Osteocyte (in vitro differentiated cells): ENCODE measurements around the gene LIMS2. TPM values are rescaled to one million over a fixed set of nuclear protein-coding genes. Genes with fewer than 3 reads are reported as not detected.

Source experiments
- DNase-seq: peaks from one replicate; pipeline ENCODE4 v3.0.0; 2021; ENCODE audit warnings: mixed read lengths; ENCODE audit not compliant: unreplicated experiment; ENCODE audit errors: extremely low spot score
- H3K27ac Mint-ChIP-seq: one replicate; pipeline ENCODE4 v1.8.0; 2021; ENCODE audit warnings: mild to moderate bottlenecking, mixed read lengths; ENCODE audit not compliant: unreplicated experiment
- H3K27me3 Mint-ChIP-seq: one replicate; pipeline ENCODE4 v1.8.0; 2021; ENCODE audit warnings: mixed read lengths; ENCODE audit not compliant: unreplicated experiment
- H3K36me3 Mint-ChIP-seq: one replicate; pipeline ENCODE4 v1.8.0; 2021; ENCODE audit warnings: mixed read lengths; ENCODE audit not compliant: unreplicated experiment
- H3K4me1 Mint-ChIP-seq: one replicate; pipeline ENCODE4 v1.8.0; 2021; ENCODE audit warnings: mixed read lengths; ENCODE audit not compliant: unreplicated experiment
- H3K4me3 Mint-ChIP-seq: one replicate; pipeline ENCODE4 v1.8.0; 2021; ENCODE audit warnings: mild to moderate bottlenecking, moderate library complexity, mixed read lengths; ENCODE audit not compliant: unreplicated experiment
- H3K9me3 Mint-ChIP-seq: one replicate; pipeline ENCODE4 v1.8.0; 2021; ENCODE audit warnings: mixed read lengths; ENCODE audit not compliant: unreplicated experiment
- total RNA-seq: library from RNA; stranded (reverse); gene quantifications from 2 replicates; pipeline ENCODE4 v1.2.1, GENCODE V29; 2021
- TF ChIP-seq, protein P1 (sequence below): fragments of 200-600 bp; sonication (generic); IDR thresholded peaks from 2 replicates; pipeline ENCODE4 v1.5.0; 2021; ENCODE audit warnings: antibody characterized with exemption, mild to moderate bottlenecking, moderate library complexity

LIMS2 gene
- total RNA-seq, 1 donor from 2014 or later, result 51.0 TPM

DNA sequence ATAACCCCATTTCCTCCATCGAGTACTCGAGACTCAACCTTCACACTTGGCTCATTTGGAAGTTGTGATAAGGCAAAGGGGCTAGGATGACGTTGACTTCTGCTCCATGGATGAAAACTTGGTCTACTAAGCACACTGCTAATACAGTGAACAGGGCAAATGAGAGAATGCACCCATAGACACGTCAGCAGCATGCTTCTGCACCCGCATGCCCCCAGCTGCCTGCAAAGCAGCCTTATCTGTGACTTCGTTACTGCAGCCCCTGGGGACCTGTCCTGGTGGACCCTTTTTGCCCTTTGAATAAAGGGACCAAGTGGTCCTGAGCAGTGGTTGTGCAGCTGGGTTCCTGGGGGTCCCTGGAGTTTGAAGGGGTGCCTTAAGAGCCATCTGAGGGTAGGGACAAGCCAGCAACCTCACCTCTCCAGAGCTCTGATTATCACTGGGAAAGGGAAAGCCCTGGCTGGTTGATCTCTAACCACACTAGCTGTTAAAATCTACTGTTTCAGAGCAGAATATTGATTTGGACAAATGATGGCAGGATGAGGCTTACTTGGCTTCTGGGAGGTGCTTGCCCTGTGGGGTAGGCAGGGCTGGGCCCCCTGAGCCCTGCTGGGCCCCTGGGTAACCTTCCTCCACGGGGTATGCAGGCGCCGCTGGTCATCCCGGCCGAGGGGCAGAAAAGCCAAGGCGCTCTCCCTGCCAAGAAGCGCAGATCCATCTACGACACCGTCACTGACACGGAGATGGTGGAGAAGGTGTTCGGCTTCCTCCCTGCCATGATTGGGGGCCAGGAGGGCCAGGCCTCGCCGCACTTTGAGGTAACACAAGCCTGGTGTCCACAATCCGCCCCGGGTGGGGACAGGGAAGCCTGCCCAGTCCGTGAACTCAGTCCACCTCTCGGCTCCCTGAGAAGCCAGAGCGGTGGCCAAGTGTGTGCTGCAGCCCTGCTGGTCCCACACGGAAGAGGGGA lies 67.0 kb downstream of the LIMS2 start:
- H3K4me1 Mint-ChIP-seq, result peaks cover 10% of the 10 kb centered on the region
- no peak overlapping the region for H3K27ac Mint-ChIP-seq
- H3K27me3 Mint-ChIP-seq, result no peaks in the 10 kb centered on the region

DNA sequence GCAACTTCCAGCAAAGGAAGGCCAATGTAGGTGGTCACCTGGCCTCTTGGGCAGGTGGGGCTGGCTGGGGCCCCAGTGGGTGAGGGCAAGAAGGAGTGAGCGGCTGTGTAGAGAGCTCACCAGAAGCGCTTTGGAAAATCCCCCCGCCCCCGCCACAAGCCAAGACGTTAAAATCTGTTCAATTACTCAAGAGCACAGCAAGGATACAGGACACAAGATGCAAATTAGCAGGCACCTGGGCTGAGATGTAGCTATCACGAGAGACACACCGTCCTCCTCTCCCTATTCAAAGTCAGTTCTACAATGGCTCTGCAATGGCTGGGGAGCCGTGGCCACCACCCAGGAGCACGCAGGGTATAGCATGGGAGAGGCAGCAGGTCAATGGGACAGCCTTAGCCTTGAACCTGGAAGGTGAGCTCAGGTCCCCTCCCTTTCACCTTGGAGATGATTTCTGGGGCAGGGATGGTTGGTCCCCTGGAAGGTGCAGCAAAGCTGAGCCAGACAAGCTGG lies 67.9 kb downstream of the LIMS2 start:
- H3K27me3 Mint-ChIP-seq, result no peaks in the 10 kb centered on the region
- no peaks in the 10 kb centered on the region for H3K36me3 Mint-ChIP-seq
- DNase-seq, result peak; percentile 81
- H3K4me1 Mint-ChIP-seq, result peaks cover 10% of the 10 kb centered on the region
- no peak overlapping the region for H3K4me3 Mint-ChIP-seq
- no peaks in the 10 kb centered on the region for H3K9me3 Mint-ChIP-seq
- no peak overlapping the region for H3K27ac Mint-ChIP-seq
- TF ChIP-seq, protein P1, sequence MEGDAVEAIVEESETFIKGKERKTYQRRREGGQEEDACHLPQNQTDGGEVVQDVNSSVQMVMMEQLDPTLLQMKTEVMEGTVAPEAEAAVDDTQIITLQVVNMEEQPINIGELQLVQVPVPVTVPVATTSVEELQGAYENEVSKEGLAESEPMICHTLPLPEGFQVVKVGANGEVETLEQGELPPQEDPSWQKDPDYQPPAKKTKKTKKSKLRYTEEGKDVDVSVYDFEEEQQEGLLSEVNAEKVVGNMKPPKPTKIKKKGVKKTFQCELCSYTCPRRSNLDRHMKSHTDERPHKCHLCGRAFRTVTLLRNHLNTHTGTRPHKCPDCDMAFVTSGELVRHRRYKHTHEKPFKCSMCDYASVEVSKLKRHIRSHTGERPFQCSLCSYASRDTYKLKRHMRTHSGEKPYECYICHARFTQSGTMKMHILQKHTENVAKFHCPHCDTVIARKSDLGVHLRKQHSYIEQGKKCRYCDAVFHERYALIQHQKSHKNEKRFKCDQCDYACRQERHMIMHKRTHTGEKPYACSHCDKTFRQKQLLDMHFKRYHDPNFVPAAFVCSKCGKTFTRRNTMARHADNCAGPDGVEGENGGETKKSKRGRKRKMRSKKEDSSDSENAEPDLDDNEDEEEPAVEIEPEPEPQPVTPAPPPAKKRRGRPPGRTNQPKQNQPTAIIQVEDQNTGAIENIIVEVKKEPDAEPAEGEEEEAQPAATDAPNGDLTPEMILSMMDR, result no peak

More for the DNA sequence above, 67.0 kb downstream of the LIMS2 start:
- peak; percentile 46 for DNase-seq
- peaks cover 3% of the 10 kb centered on the region for H3K36me3 Mint-ChIP-seq
- TF ChIP-seq, protein P1, result no peak
- H3K4me3 Mint-ChIP-seq, result no peak overlapping the region
- peaks cover 5% of the 10 kb centered on the region for H3K9me3 Mint-ChIP-seq

DNA sequence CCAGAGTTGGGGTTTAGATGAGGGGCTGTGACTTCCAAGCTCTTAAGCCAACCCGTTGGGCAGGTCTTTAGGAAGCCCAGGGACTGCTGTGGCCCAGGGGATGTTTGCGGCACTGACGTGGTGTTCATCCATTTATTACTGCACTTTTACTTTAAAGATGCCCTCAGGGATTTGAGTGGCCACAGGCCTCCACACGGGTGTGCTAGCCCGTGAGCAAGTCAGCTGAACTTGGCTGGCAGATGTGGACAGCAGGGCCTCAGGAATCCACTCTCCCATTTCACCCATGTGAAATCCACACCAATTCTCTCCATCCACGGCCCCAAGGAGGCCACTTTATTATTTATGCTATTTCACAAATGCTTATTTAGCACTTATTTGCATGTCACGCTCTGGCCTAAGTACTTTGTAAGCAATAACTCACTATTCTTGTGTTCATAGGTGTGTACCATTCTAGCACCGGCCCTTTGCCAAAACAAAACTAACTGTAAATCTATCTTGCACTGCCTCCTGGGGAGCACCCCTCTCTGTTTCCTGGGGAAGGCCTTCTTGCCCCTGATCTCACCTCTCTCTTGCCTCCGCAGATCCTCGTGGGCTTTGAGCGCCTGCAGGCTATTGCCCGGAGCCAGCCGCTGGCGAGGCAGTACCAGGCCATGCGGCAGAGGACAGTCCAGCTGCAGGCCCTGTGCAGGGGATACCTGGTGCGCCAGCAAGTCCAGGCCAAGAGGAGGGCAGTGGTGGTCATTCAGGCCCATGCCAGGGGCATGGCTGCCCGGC lies 68.5 kb downstream of the LIMS2 start:
- no peaks in the 10 kb centered on the region for H3K9me3 Mint-ChIP-seq
- no peak for DNase-seq
- peaks cover 10% of the 10 kb centered on the region for H3K4me1 Mint-ChIP-seq
- H3K36me3 Mint-ChIP-seq, result no peaks in the 10 kb centered on the region
- no peaks in the 10 kb centered on the region for H3K27me3 Mint-ChIP-seq
- TF ChIP-seq, protein P1, result no peak
- no peak overlapping the region for H3K27ac Mint-ChIP-seq
- H3K4me3 Mint-ChIP-seq, result no peak overlapping the region

DNA sequence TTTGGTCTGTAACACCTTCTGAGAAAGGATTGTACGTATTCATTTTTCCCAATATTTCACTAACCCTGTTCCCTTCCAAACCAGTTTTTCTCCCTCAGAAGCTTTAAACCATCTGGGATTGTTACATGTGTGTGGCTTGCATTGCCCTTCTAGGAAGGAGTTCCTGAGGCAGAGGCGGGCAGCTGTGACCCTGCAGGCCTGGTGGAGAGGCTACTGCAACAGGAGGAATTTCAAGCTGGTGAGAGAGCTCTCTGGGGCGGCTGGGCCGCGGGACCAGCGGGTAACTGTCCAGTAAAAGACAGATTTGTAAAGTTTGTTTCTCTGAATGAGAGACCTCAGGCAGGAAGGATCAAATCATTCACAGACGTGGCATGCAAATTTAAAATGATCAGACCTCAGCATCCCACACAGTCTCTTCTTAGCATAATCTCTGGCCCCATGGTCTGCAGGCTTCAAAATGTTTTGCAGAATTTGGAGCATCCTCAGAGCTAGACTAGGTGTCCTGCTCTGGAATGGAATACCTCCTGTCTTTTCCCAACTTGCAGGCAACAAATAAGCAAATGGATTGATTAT lies 69.6 kb downstream of the LIMS2 start:
- TF ChIP-seq, protein P1, result no peak
- peak; percentile 76 for DNase-seq

More for the DNA sequence above, 69.6 kb downstream of the LIMS2 start:
- peaks cover 6% of the 10 kb centered on the region for H3K9me3 Mint-ChIP-seq
- H3K27me3 Mint-ChIP-seq, result no peaks in the 10 kb centered on the region
- peaks cover 10% of the 10 kb centered on the region for H3K4me1 Mint-ChIP-seq
- H3K36me3 Mint-ChIP-seq, result no peaks in the 10 kb centered on the region
- no peak overlapping the region for H3K4me3 Mint-ChIP-seq
- no peak overlapping the region for H3K27ac Mint-ChIP-seq
